ENCODE data around the gene CLSTN2. TPM values are rescaled to one million over a fixed set of nuclear protein-coding genes. Genes with fewer than 3 reads are reported as not detected.

Gene CLSTN2
- polyA plus RNA-seq, 3 donors = not detected

GRCh38 chr3:140427786-140428185 lies 492.8 kb downstream of the CLSTN2 start:
- Histone ChIP-seq H3K79me2 (ENCODE audit: insufficient read depth, low read length) (no peaks in the 10 kb centered on the region), H3K4me2 (replicated peaks; ENCODE audit: extremely low read depth, low read length, poor library complexity, severe bottlenecking) (no peak overlapping the region), H3K27me3 (ENCODE audit: control insufficient read depth in 2 of 2, insufficient read depth in 2 of 2, low read length in 2 of 2) (no peaks in the 10 kb centered on the region), H4K20me1 (ENCODE audit: insufficient read depth, low read length) (no peaks in the 10 kb centered on the region), H3K36me3 (replicated peaks in 1 of 2; ENCODE audit: control insufficient read depth in 1 of 2, insufficient read depth in 2 of 2, low read length in 2 of 2) (no peaks in the 10 kb centered on the region), H3K4me3 (replicated peaks in 1 of 3; ENCODE audit: low read depth in 2 of 3, low read length in 3 of 3) (no peak overlapping the region), H2AFZ (ENCODE audit: insufficient read depth, low read depth, low read length, poor library complexity, severe bottlenecking) (no peak overlapping the region), H3K27ac (ENCODE audit: low read depth in 1 of 2, low read length in 2 of 2) (no peak overlapping the region), H3K9me3 (replicated peaks in 1 of 2; ENCODE audit: control insufficient read depth in 1 of 2, insufficient read depth in 1 of 2, low read length in 2 of 2) (no peaks in the 10 kb centered on the region), H3K9ac (ENCODE audit: insufficient read depth, low read length, poor library complexity, severe bottlenecking) (no peak overlapping the region), H3K4me1 (ENCODE audit: control insufficient read depth in 1 of 2, insufficient read depth in 2 of 2, low read length in 2 of 2) (no peaks in the 10 kb centered on the region)
- H3K27me3 Mint-ChIP-seq (ENCODE audit: low read depth in 3 of 3) = peaks cover 4 to 8% (median 7%) of the 10 kb centered on the region in 3 donors
- intact Hi-C loops (cut with micrococcal nuclease) = no loop called here
- DNase-seq = no peak
- no peaks in the 10 kb centered on the region for H3K4me1 Mint-ChIP-seq
- no peak for TF ChIP-seq CTCF (IDR thresholded peaks at IDR 0.05)
- H3K36me3 Mint-ChIP-seq = no peaks in the 10 kb centered on the region
- peaks cover 0 to 3% (median 0%) of the 10 kb centered on the region in 7 donors for H3K9me3 Mint-ChIP-seq
- H3K27ac Mint-ChIP-seq = no peak overlapping the region
- no CpG with 5 or more reads among the region's 1 CpG for WGBS (ENCODE audit: insufficient coverage)
- H3K4me3 Mint-ChIP-seq = no peak overlapping the region

GRCh38 chr3:140428380-140428779 lies 493.4 kb downstream of the CLSTN2 start:
- no peaks in the 10 kb centered on the region for H3K9me3 ChIP-seq (replicated peaks in 1 of 2; ENCODE audit: control insufficient read depth in 1 of 2, insufficient read depth in 1 of 2, low read length in 2 of 2)
- intact Hi-C loops (cut with micrococcal nuclease) = no loop called here
- H3K4me2 ChIP-seq (replicated peaks; ENCODE audit: extremely low read depth, low read length, poor library complexity, severe bottlenecking) = no peak overlapping the region
- H3K27me3 ChIP-seq (ENCODE audit: control insufficient read depth in 2 of 2, insufficient read depth in 2 of 2, low read length in 2 of 2) = no peaks in the 10 kb centered on the region
- no peak overlapping the region for H3K9ac ChIP-seq (ENCODE audit: insufficient read depth, low read length, poor library complexity, severe bottlenecking)
- H3K9me3 Mint-ChIP-seq = peaks cover 0 to 3% (median 0%) of the 10 kb centered on the region in 7 donors
- TF ChIP-seq CTCF (IDR thresholded peaks at IDR 0.05) = no peak
- H3K4me3 ChIP-seq (replicated peaks in 1 of 3; ENCODE audit: low read depth in 2 of 3, low read length in 3 of 3) = no peak overlapping the region
- no peak overlapping the region for H3K27ac Mint-ChIP-seq
- 14% methylated on average over 1 of the region's 3 CpGs for WGBS (ENCODE audit: insufficient coverage)
- H3K36me3 ChIP-seq (replicated peaks in 1 of 2; ENCODE audit: control insufficient read depth in 1 of 2, insufficient read depth in 2 of 2, low read length in 2 of 2) = no peaks in the 10 kb centered on the region
- DNase-seq = no peak
- H3K36me3 Mint-ChIP-seq = no peaks in the 10 kb centered on the region
- H3K79me2 ChIP-seq (ENCODE audit: insufficient read depth, low read length) = no peaks in the 10 kb centered on the region
- no peaks in the 10 kb centered on the region for H4K20me1 ChIP-seq (ENCODE audit: insufficient read depth, low read length)
- H3K27ac ChIP-seq (ENCODE audit: low read depth in 1 of 2, low read length in 2 of 2) = no peak overlapping the region
- H3K27me3 Mint-ChIP-seq (ENCODE audit: low read depth in 3 of 3) = peaks cover 4 to 8% (median 7%) of the 10 kb centered on the region in 3 donors
- no peak overlapping the region for H2AFZ ChIP-seq (ENCODE audit: insufficient read depth, low read depth, low read length, poor library complexity, severe bottlenecking)
- H3K4me1 Mint-ChIP-seq = no peaks in the 10 kb centered on the region
- H3K4me3 Mint-ChIP-seq = no peak overlapping the region
- no peaks in the 10 kb centered on the region for H3K4me1 ChIP-seq (ENCODE audit: control insufficient read depth in 1 of 2, insufficient read depth in 2 of 2, low read length in 2 of 2)
